HUES48 (cell line): ENCODE data around the gene PNPLA3.

Experiments
- H3K27ac ChIP-seq: one replicate; pipeline ENCODE4 v1.7.0; 2013; ENCODE audit warnings: low read depth, low read length, inconsistent platforms
- H3K27me3 ChIP-seq: 2 replicates; pipeline ENCODE4 v1.6.1; 2013; ENCODE audit warnings: mild to moderate bottlenecking, low read length; ENCODE audit not compliant: control insufficient read depth, insufficient read depth
- H3K36me3 ChIP-seq: 2 replicates; pipeline ENCODE4 v1.6.1; 2013; ENCODE audit warnings: low read length; ENCODE audit not compliant: control insufficient read depth, insufficient read depth
- H3K4me1 ChIP-seq: 2 replicates; pipeline ENCODE4 v1.6.1; 2013; ENCODE audit warnings: mild to moderate bottlenecking, low read length; ENCODE audit not compliant: control insufficient read depth, insufficient read depth
- H3K4me3 ChIP-seq: 2 replicates; pipeline ENCODE4 v1.5.1; 2013; ENCODE audit warnings: mild to moderate bottlenecking, low read depth, low read length
- H3K9ac ChIP-seq: 2 replicates; pipeline ENCODE4 v1.6.1; 2013; ENCODE audit warnings: mild to moderate bottlenecking, low read depth, low read length, moderate library complexity
- H3K9me3 ChIP-seq: 2 replicates; pipeline ENCODE4 v1.6.1; 2013; ENCODE audit warnings: low read length; ENCODE audit not compliant: control insufficient read depth, insufficient read depth

PNPLA3 gene

GRCh38 chr22:43980996-43981395 lies 57.4 kb downstream of the PNPLA3 start:
- peaks cover 87% of the 10 kb centered on the region for H3K36me3 ChIP-seq
- H3K4me3 ChIP-seq, result no peak overlapping the region
- H3K27me3 ChIP-seq, result no peaks in the 10 kb centered on the region
- H3K9me3 ChIP-seq, result no peaks in the 10 kb centered on the region
- H3K4me1 ChIP-seq, result no peaks in the 10 kb centered on the region
- no peak overlapping the region for H3K27ac ChIP-seq
- no peak overlapping the region for H3K9ac ChIP-seq

- Histone ChIP-seq H3K27ac (no peak overlapping the region), H3K27me3 (no peaks in the 10 kb centered on the region), H3K4me1 (no peaks in the 10 kb centered on the region), H3K9ac (no peak overlapping the region), H3K4me3 (no peak overlapping the region), H3K36me3 (peaks cover 85% of the 10 kb centered on the region), H3K9me3 (no peaks in the 10 kb centered on the region)
Observed at GRCh38 chr22:43983808-43984207, 60.2 kb downstream of the PNPLA3 start.

GRCh38 chr22:43985532-43985931 lies 61.9 kb downstream of the PNPLA3 start:
- H3K4me1 ChIP-seq, result no peaks in the 10 kb centered on the region
- peaks cover 84% of the 10 kb centered on the region for H3K36me3 ChIP-seq
- H3K4me3 ChIP-seq, result no peak overlapping the region
- no peaks in the 10 kb centered on the region for H3K9me3 ChIP-seq
- H3K27ac ChIP-seq, result no peak overlapping the region
- no peaks in the 10 kb centered on the region for H3K27me3 ChIP-seq
- H3K9ac ChIP-seq, result no peak overlapping the region

- Histone ChIP-seq H3K4me1 (0 out of 2 replicates have a peak, but pooled peaks cover 2% of the 10 kb centered on the region), H3K4me3 (no peak overlapping the region), H3K36me3 (peaks cover 81% of the 10 kb centered on the region), H3K27me3 (no peaks in the 10 kb centered on the region), H3K9me3 (no peaks in the 10 kb centered on the region), H3K9ac (no peak overlapping the region), H3K27ac (no peak overlapping the region)
Observed at GRCh38 chr22:43988116-43988820, 64.7 kb downstream of the PNPLA3 start.

- Histone ChIP-seq H3K9ac (no peak overlapping the region), H3K4me1 (0 out of 2 replicates have a peak, but pooled peaks cover 2% of the 10 kb centered on the region), H3K36me3 (peaks cover 81% of the 10 kb centered on the region), H3K9me3 (no peaks in the 10 kb centered on the region), H3K27ac (no peak overlapping the region), H3K4me3 (no peak overlapping the region), H3K27me3 (no peaks in the 10 kb centered on the region)
Observed at GRCh38 chr22:43988960-43989359, 65.4 kb downstream of the PNPLA3 start.

GRCh38 chr22:43990044-43990443 lies 66.4 kb downstream of the PNPLA3 start:
- no peak overlapping the region for H3K9ac ChIP-seq
- H3K9me3 ChIP-seq, result no peaks in the 10 kb centered on the region
- peaks cover 86% of the 10 kb centered on the region for H3K36me3 ChIP-seq
- no peak overlapping the region for H3K27ac ChIP-seq
- H3K4me1 ChIP-seq, result 0 out of 2 replicates have a peak, but pooled peaks cover 2% of the 10 kb centered on the region
- no peaks in the 10 kb centered on the region for H3K27me3 ChIP-seq
- H3K4me3 ChIP-seq, result no peak overlapping the region

GRCh38 chr22:43991316-43992020 lies 67.9 kb downstream of the PNPLA3 start:
- no peak overlapping the region for H3K9ac ChIP-seq
- no peaks in the 10 kb centered on the region for H3K27me3 ChIP-seq
- peaks cover 90% of the 10 kb centered on the region for H3K36me3 ChIP-seq
- no peak overlapping the region for H3K4me3 ChIP-seq
- H3K9me3 ChIP-seq, result no peaks in the 10 kb centered on the region
- peaks cover 2% of the 10 kb centered on the region; the same call in 1 of the 2 replicates for H3K4me1 ChIP-seq
- H3K27ac ChIP-seq, result no peak overlapping the region

- Histone ChIP-seq H3K9ac (no peak overlapping the region), H3K36me3 (peaks cover 88% of the 10 kb centered on the region)
Observed at GRCh38 chr22:43992331-43992821, 68.8 kb downstream of the PNPLA3 start.

GRCh38 chr22:43993072-43993760 lies 69.6 kb downstream of the PNPLA3 start:
- H3K4me1 ChIP-seq, result peaks cover 2% of the 10 kb centered on the region; the same call in 1 of the 2 replicates
- H3K27me3 ChIP-seq, result no peaks in the 10 kb centered on the region
- H3K9ac ChIP-seq, result no peak overlapping the region
- H3K4me3 ChIP-seq, result no peak overlapping the region
- H3K36me3 ChIP-seq, result peaks cover 83% of the 10 kb centered on the region
- H3K27ac ChIP-seq, result no peak overlapping the region
- H3K9me3 ChIP-seq, result no peaks in the 10 kb centered on the region

More at GRCh38 chr22:43992331-43992821, 68.8 kb downstream of the PNPLA3 start:
- Histone ChIP-seq H3K9me3 (no peaks in the 10 kb centered on the region), H3K4me1 (peaks cover 2% of the 10 kb centered on the region; the same call in 1 of the 2 replicates), H3K4me3 (no peak overlapping the region), H3K27ac (no peak overlapping the region), H3K27me3 (no peaks in the 10 kb centered on the region)

GRCh38 chr22:43994006-43994405 lies 70.4 kb downstream of the PNPLA3 start:
- Histone ChIP-seq H3K27ac (no peak overlapping the region), H3K36me3 (peaks cover 83% of the 10 kb centered on the region), H3K9me3 (no peaks in the 10 kb centered on the region), H3K27me3 (no peaks in the 10 kb centered on the region), H3K9ac (no peak overlapping the region), H3K4me1 (peaks cover 2% of the 10 kb centered on the region; the same call in 1 of the 2 replicates), H3K4me3 (no peak overlapping the region)
